Caki2 (cell line): ENCODE data around the gene EYS. TPM values are rescaled to one million over a fixed set of nuclear protein-coding genes. Genes with fewer than 3 reads are reported as not detected.
A peak's percentile ranks its signal among the peaks of the same experiment; 100 is the strongest.

Source experiments
- DNase-seq: peaks from one replicate; pipeline ENCODE4 v3.0.0-alpha.2; 2015; ENCODE audit warnings: low read depth
- in situ Hi-C: cut with HindIII; loops from 2 replicates; pipeline ENCODE4 v1.10.0; 2016; ENCODE audit warnings: low sequenced_read_pairs, low pct_unique_long_range_greater_than_20kb, mixed read lengths
- total RNA-seq: library from RNA; depleted of rRNA; stranded (reverse); fragments of >200 nt; shearing (Covaris generic); gene quantifications from 2 replicates; pipeline ENCODE4 v1.2.3, GENCODE V29; 2014; ENCODE audit warnings: low replicate concordance

EYS gene
- total RNA-seq, 1 experiment from 2014 or later = not detected

GRCh38 chr6:65170273-65170672 is 536.8 kb downstream of the EYS start:
- no peak for DNase-seq
- in situ Hi-C loops = no loop called here

DNA sequence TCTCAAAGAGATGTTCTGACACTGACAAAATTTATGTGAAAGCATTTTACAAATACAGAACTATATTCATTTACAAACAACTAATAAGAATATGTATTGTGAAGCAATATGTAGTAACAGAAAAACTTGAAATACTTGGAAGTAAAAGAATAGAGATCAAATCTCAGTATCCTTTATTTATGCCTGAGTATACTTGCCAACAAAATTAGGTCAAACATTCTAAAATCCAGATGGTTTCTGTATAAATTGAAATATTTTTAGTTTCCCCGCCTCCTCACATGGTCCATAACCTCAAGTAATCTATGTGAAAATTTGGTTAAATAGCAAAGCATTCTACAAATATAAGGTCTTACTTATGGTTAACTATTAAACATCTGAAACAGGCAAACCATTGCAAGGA is 545.4 kb downstream of the EYS start:
- in situ Hi-C loops = no loop called here
- no peak for DNase-seq

DNA sequence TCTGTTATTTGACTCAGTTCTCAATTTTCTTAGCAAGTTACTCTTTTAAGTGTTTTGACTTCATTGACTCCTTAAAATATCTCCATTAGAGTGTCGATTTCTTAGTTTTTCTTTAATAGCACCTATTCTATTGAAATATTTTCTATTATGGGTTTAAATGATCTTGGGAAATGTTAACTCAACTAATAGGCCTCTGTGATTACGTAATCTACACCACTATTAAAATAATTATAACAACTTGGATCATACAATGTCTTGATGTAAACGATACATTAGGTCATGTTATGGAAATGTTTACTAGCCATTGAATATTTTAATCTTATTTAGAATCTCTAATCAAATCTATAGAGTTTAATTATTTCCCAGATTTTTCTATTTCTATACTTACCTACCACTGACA is 550.0 kb downstream of the EYS start:
- in situ Hi-C loops = no loop called here
- DNase-seq = no peak

- in situ Hi-C loops = no loop called here
Measured at GRCh38 chr6:65155083-65155482, 551.9 kb downstream of the EYS start.

DNA sequence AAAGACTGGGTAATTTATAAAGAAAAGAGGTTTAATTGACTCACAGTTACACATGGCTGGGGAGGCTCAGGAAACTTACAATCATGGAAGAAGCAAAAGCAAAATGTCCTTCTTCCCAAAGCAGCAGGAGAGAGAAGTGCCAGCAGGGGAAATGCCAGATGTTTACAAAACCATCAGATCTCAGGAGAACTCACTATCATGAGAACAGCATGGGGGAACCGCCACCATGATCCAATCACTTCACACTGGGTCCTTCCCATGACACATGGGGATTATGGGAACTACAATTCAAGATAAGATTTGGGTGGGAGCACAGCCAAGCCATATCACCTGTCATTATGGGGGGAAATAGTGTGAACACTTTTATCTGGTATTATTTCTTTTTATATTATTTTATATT is 557.2 kb downstream of the EYS start:
- in situ Hi-C loops = no loop called here
- DNase-seq = no peak

More at GRCh38 chr6:65155083-65155482, 551.9 kb downstream of the EYS start:
- no peak for DNase-seq

DNA sequence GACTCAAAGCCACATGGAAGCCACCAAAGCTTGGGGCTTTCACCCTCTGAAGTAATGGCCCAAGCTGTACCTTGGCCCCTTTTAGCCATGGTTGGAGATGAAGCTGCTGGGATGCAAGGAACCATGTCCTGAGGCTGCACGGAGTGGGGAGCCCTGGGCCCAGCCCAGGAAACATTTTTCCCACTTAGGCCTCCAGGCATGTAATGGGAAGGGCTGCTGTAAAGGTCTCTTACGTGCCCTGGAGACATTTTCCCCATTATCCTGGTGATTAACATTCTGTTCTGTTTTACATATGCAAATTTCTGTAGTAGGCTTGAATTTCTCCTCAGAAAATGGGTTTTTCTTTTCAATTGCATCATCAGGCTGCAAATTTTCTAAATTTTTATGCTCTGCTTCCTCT is 558.2 kb downstream of the EYS start:
- no peak for DNase-seq
- in situ Hi-C loops = no loop called here

- DNase-seq = no peak
- in situ Hi-C loops = no loop called here
Measured at GRCh38 chr6:65135567-65135966, 571.5 kb downstream of the EYS start.

DNA sequence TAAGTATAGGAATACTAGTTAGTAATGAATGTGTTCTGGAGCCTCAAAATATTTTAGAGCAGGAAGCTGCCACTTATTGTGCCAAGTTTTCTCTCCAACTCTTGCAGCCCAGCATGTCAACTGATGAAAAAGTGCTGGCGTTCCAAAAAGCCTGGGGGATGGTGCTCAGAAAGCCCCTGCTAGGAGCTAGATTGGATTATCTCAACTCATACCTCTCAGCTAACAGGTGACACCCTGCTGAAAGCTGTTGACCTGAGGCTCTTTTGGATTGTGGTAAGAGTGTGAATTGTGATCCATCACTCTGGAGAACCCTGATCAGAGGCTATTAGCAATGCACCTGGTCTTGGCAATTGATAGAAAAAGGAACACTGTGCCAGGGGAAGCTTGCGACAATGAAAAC is 580.4 kb downstream of the EYS start:
- in situ Hi-C loops = no loop called here
- no peak for DNase-seq

- no peak for DNase-seq
- in situ Hi-C loops = no loop called here
Measured at GRCh38 chr6:65123521-65123920, 583.5 kb downstream of the EYS start.

GRCh38 chr6:65117817-65118409 is 589.1 kb downstream of the EYS start:
- DNase-seq = no peak
- in situ Hi-C loops = no loop called here

- DNase-seq = no peak
- in situ Hi-C loops = no loop called here
Measured at GRCh38 chr6:65116326-65116725, 590.7 kb downstream of the EYS start.

DNA sequence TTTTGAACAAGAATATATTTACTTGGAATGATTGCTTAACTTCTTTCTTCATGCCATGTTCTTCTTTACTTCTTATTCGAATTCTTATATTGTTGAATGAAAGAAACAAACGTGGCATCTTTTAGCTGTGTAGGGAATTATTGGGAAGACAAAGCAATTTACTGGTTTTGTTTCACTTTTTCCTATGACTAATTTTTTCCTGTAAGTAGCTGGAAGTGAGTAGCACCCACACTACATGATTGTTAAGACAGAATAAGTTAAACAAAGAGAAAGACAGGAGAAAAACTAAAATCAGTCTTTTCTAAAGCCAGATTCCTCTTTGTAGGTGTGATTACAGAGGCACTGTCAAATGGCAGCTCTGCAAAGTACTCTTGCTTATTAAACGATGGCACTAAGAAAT is 593.4 kb downstream of the EYS start:
- DNase-seq = no peak
- in situ Hi-C loops = no loop called here

- in situ Hi-C loops = no loop called here
Measured at GRCh38 chr6:65112435-65112834, 594.6 kb downstream of the EYS start.

DNA sequence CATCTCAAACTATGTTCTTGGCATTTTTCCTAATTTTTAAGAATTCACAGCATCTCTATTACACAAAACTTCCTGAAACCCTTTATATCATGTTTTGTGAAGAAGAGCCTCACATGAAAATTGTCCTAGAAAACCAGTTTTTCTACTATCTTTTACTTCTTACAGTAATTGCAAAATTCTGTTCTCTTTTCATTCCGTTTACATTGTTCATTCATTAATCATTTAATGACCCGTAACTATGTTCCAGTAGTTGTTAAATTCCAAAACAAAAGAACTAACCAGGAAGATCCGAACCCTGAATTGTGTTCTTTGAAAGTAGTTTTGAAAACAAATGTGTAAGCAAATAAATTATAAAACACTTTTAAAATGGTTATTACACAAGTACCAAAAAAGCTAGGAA is 597.0 kb downstream of the EYS start:
- in situ Hi-C loops = no loop called here
- peak; percentile 3 for DNase-seq

More at GRCh38 chr6:65112435-65112834, 594.6 kb downstream of the EYS start:
- no peak for DNase-seq

GRCh38 chr6:65098349-65098748 is 608.7 kb downstream of the EYS start:
- DNase-seq = no peak
- in situ Hi-C loops = no loop called here

GRCh38 chr6:65091561-65091960 is 615.5 kb downstream of the EYS start:
- in situ Hi-C loops = no loop called here
- no peak for DNase-seq

DNA sequence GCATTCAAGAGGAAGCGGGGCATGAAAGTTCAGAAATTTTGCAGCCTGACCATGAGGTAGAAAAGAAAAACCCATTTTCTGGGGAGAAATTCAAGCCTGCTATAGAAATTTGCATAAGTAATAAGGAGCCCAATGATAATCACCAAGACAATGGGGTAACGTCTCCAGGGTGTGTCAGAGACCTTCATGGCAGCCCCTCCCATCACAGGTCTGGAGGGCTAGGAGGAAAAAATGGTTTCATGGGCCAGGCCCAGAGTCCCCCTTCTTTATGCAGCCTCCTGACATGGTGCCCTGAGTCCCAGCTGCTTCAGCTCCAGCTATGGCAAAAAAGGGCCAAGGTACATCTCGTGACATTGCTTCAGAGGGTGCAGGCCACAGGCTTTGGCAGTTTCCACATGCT is 618.5 kb downstream of the EYS start:
- no peak for DNase-seq
- in situ Hi-C loops = no loop called here

DNA sequence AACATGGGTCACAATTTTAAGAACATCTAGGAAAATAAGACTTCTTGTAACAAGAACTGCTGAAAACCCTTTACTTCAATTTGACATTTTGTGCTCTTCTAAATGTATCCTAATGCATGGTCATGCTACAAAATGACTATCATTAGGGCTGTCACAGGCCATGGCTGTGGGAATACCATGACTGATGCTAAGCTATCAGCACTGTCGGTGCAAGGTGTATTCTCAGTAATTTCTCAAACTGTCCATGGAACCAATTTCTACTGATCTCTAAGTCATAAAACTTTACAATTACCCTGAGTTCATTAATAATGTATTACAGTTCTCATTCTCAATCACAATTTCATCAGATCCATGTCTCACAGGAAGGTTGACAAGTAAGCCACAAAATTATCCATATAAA is 625.3 kb downstream of the EYS start:
- DNase-seq = no peak
- in situ Hi-C loops = no loop called here

- in situ Hi-C loops = no loop called here
- no peak for DNase-seq
Measured at GRCh38 chr6:65075705-65076230, 631.3 kb downstream of the EYS start.

DNA sequence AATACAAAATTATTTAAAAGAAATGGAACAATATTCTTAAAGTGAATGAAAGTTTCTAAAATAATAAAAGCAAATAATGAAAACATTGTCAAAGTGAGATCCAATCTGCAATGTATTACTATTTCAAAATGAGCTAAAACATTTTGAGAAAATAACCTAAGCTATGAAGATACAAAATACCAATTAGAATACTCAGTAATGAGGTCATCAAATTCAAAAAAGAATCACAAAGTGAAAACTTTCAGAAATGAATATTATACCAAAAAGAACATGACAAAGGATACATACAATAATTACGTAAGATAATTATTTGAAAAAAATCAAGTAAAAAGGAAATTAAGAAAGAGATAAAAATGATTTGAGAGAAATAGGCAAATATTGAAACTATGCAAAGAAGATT is 634.5 kb downstream of the EYS start:
- in situ Hi-C loops = no loop called here
- no peak for DNase-seq
